ENCODE results near the gene CXCL12. TPM values are rescaled to one million over a fixed set of nuclear protein-coding genes. Genes with fewer than 3 reads are reported as not detected.

CXCL12 gene
- total RNA-seq, 1 experiment from 2014 or later, result 0.47 TPM

DNA sequence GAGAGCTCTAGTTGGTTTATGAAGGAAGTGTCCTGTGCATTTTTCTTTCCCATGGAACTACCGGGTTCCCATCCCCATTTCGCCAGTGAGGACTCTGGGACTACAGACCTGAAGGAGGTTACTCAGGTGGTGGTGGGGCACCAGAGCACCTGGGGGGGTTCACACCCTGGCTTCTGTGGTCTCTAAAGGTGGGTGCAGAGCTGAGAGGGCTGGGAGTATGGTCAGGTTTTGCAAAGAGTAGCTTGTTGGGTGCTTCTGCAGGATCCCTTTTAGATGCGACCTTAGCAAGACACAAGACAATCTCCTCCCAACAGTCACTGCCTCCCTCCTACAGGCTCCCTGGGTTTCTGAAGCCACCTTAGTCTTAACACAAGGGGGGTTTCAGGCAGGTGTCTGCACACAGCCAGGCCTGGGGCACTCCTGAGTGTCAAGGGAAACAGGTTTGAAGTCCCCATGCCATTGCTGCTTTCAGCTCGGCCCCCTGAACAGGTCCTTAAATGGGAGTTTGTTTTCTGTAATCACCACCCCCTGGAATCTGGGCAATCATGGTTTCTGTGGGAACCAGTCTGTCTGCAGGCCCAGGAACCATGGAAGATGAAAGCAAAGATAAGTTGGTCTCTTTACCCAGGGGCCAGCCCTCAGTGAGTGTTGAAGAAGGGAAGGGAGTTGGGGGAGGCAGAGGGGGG, 9.9 kb upstream of the CXCL12 start:
- no peaks in the 10 kb centered on the region for H3K9me3 ChIP-seq (ENCODE audit: control insufficient read depth in 1 of 2, insufficient read depth in 1 of 2, low read depth in 1 of 2, low read length in 2 of 2)
- H3K9me2 ChIP-seq (ENCODE audit: insufficient read depth), result no peaks in the 10 kb centered on the region
- no peak overlapping the region for H3K4me3 ChIP-seq (replicated peaks in 1 of 2; ENCODE audit: low read depth in 1 of 2, low read length in 2 of 2)
- H3K4me1 ChIP-seq (ENCODE audit: control insufficient read depth in 1 of 2, insufficient read depth in 2 of 2, low read length in 2 of 2), result no peaks in the 10 kb centered on the region
- DNase-seq (ENCODE audit: low read depth, low spot score), result no peak
- H3K36me3 ChIP-seq (ENCODE audit: control insufficient read depth in 1 of 2, insufficient read depth in 2 of 2, low read length in 2 of 2), result no peaks in the 10 kb centered on the region
- no peak for ATAC-seq
- ChIA-PET CTCF (no interaction called here), RAD21 (ENCODE audit: low non-redundant PET in 1 of 2, low total read pairs in 2 of 2, uncharacterized antibody in 2 of 2, unreplicated experiment in 2 of 2) (no interaction called here), POLR2A (no interaction called here)
- no peak for TF ChIP-seq ZNF274 (IDR thresholded peaks at IDR 0.05; ENCODE audit: low read depth, low read length)
- TF ChIP-seq SRF (IDR thresholded peaks at IDR 0.05; ENCODE audit: low read depth), result no peak
- no peak for TF ChIP-seq SIN3A (IDR thresholded peaks at IDR 0.05; ENCODE audit: low read depth)
- TF ChIP-seq ELF1 (IDR thresholded peaks at IDR 0.05; ENCODE audit: borderline replicate concordance, low read depth), result no peak
- no peak for TF ChIP-seq EGR1 (IDR thresholded peaks at IDR 0.05; ENCODE audit: low read depth)
- no peak for TF ChIP-seq POLR2AphosphoS5 (IDR thresholded peaks at IDR 0.05; ENCODE audit: low read depth, low read length)
- TF ChIP-seq SP1 (IDR thresholded peaks at IDR 0.05; ENCODE audit: low read depth), result no peak
- TF ChIP-seq, protein P1, sequence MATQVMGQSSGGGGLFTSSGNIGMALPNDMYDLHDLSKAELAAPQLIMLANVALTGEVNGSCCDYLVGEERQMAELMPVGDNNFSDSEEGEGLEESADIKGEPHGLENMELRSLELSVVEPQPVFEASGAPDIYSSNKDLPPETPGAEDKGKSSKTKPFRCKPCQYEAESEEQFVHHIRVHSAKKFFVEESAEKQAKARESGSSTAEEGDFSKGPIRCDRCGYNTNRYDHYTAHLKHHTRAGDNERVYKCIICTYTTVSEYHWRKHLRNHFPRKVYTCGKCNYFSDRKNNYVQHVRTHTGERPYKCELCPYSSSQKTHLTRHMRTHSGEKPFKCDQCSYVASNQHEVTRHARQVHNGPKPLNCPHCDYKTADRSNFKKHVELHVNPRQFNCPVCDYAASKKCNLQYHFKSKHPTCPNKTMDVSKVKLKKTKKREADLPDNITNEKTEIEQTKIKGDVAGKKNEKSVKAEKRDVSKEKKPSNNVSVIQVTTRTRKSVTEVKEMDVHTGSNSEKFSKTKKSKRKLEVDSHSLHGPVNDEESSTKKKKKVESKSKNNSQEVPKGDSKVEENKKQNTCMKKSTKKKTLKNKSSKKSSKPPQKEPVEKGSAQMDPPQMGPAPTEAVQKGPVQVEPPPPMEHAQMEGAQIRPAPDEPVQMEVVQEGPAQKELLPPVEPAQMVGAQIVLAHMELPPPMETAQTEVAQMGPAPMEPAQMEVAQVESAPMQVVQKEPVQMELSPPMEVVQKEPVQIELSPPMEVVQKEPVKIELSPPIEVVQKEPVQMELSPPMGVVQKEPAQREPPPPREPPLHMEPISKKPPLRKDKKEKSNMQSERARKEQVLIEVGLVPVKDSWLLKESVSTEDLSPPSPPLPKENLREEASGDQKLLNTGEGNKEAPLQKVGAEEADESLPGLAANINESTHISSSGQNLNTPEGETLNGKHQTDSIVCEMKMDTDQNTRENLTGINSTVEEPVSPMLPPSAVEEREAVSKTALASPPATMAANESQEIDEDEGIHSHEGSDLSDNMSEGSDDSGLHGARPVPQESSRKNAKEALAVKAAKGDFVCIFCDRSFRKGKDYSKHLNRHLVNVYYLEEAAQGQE (IDR thresholded peaks at IDR 0.05; ENCODE audit: low read depth), result no peak
- TF ChIP-seq ZFX (IDR thresholded peaks at IDR 0.05), result no peak
- TF ChIP-seq EZH2 (IDR thresholded peaks at IDR 0.05), result no peak
- no peak for TF ChIP-seq YY1 (IDR thresholded peaks at IDR 0.05; ENCODE audit: extremely low read depth, insufficient replicate concordance, low read depth, low read length)
- TF ChIP-seq JUND (IDR thresholded peaks at IDR 0.05), result no peak
- no peaks in the 10 kb centered on the region for H3K79me2 ChIP-seq (ENCODE audit: insufficient read depth, low read length)
- intact Hi-C loops (cut with micrococcal nuclease), result no loop called here
- H3K27me3 ChIP-seq (ENCODE audit: insufficient read depth, low read length), result peaks cover 35% of the 10 kb centered on the region; the same call in 1 of the 2 replicates
- no peaks in the 10 kb centered on the region for H4K20me1 ChIP-seq (ENCODE audit: insufficient read depth)
- no TSS peak for BruUV-seq (replicated peaks)
- H3K4me2 ChIP-seq (ENCODE audit: low read length), result no peak overlapping the region
- no peak overlapping the region for H3K9ac ChIP-seq (ENCODE audit: low read length)
- no peak overlapping the region for H2AFZ ChIP-seq (ENCODE audit: low read depth, low read length, poor library complexity, severe bottlenecking)
- H3K27ac ChIP-seq (ENCODE audit: low read depth, low read length), result no peak overlapping the region
